Skeletal muscle tissue (tissue), 4 donors: ENCODE data around the gene NMU. TPM values are rescaled to one million over a fixed set of nuclear protein-coding genes. Genes with fewer than 3 reads are reported as not detected.
A peak's percentile ranks its signal among the peaks of the same experiment; 100 is the strongest.
"Not testable (repeated sequence)": the region's sequence is repeated elsewhere in the genome, so short reads cannot be mapped to it uniquely, and the experiment has no call there.

Experiments
- H3K27ac ChIP-seq: one replicate; pipeline ENCODE4 v1.7.0; 2013; ENCODE audit warnings: mild to moderate bottlenecking, low read depth, low read length, inconsistent platforms
- H3K27me3 ChIP-seq, 3 donors: one replicate each; pipeline ENCODE4 v1.7.0; 2013; ENCODE audit warnings: low read length in 3 of 3; ENCODE audit not compliant: control insufficient read depth in 3 of 3, insufficient read depth in 3 of 3
- H3K36me3 ChIP-seq, 3 donors: one replicate each; pipeline ENCODE4 v1.7.0; 2013; ENCODE audit warnings: low read length in 3 of 3; ENCODE audit not compliant: control insufficient read depth in 3 of 3, insufficient read depth in 3 of 3
- H3K4me1 ChIP-seq, 3 donors: one replicate each; pipeline ENCODE4 v1.7.0; 2013; ENCODE audit warnings: low read length in 3 of 3, mild to moderate bottlenecking in 3 of 3; ENCODE audit not compliant: control insufficient read depth in 3 of 3, insufficient read depth in 3 of 3
- H3K4me3 ChIP-seq, 3 donors: one replicate each; pipeline ENCODE4 v1.7.0; 2013; ENCODE audit warnings: low read length in 3 of 3
- H3K9ac ChIP-seq, 3 donors: one replicate each; pipeline ENCODE4 v1.7.0; 2013; ENCODE audit warnings: low read length in 3 of 3, mild to moderate bottlenecking in 3 of 3, moderate library complexity in 2 of 3, low read depth in 1 of 3
- H3K9me3 ChIP-seq, 3 donors: one replicate each; pipeline ENCODE4 v1.7.0; 2013; ENCODE audit warnings: low read length in 3 of 3; ENCODE audit not compliant: control insufficient read depth in 3 of 3
- total RNA-seq: library from RNA; depleted of rRNA; stranded (reverse); fragments of >200 nt; gene quantifications from one replicate; pipeline ENCODE4 v1.2.3, GENCODE V29; 2014
- donor health status: Osteomylitis.

The NMU gene
- not detected for total RNA-seq

GRCh38 chr4:55635741-55636655, at the start of gene NMU:
Gene NMU, minus strand, starts transcription at chr4:55636298. Its CDS starts 106 bp downstream, at chr4:55636192.
- no peak within 1 kb of the TSS for H3K27ac ChIP-seq
- peaks cover 6 to 11% (median 7%) of the 10 kb centered on the region in 3 donors for H3K4me1 ChIP-seq
- H3K27me3 ChIP-seq = peaks cover 33 to 41% (median 35%) of the 10 kb centered on the region in 3 donors
- peaks cover 0 to under 1% (median 0%) of the 10 kb centered on the region in 3 donors for H3K9me3 ChIP-seq
- H3K4me3 ChIP-seq = peak within 1 kb of the TSS in 2 of 3 donors; percentile 24 to 48
- no peaks in the 10 kb centered on the region for H3K36me3 ChIP-seq
- no peak within 1 kb of the TSS for H3K9ac ChIP-seq

GRCh38 chr4:55684276-55684675, 48.2 kb upstream of the NMU start:
- Histone ChIP-seq H3K9me3 (no peaks in the 10 kb centered on the region), H3K9ac (no peak overlapping the region), H3K36me3 (no peaks in the 10 kb centered on the region), H3K4me3 (no peak overlapping the region), H3K27me3 (no peaks in the 10 kb centered on the region), H3K27ac (no peak overlapping the region), H3K4me1 (no peaks in the 10 kb centered on the region)

GRCh38 chr4:55682797-55683196, 46.7 kb upstream of the NMU start:
- H3K4me3 ChIP-seq, H3K4me1 ChIP-seq, H3K36me3 ChIP-seq, H3K9me3 ChIP-seq, H3K9ac ChIP-seq, H3K27me3 ChIP-seq, H3K27ac ChIP-seq: not testable (repeated sequence)

- H3K4me1 ChIP-seq = no peaks in the 10 kb centered on the region
- no peak overlapping the region for H3K27ac ChIP-seq
- H3K36me3 ChIP-seq = no peaks in the 10 kb centered on the region
- H3K9me3 ChIP-seq = no peaks in the 10 kb centered on the region
- no peak overlapping the region for H3K9ac ChIP-seq
- H3K27me3 ChIP-seq = no peaks in the 10 kb centered on the region
- no peak overlapping the region for H3K4me3 ChIP-seq
Measured at GRCh38 chr4:55682295-55682694, 46.2 kb upstream of the NMU start.

GRCh38 chr4:55681430-55681829, 45.3 kb upstream of the NMU start:
- Histone ChIP-seq H3K36me3 (no peaks in the 10 kb centered on the region), H3K9ac (no peak overlapping the region), H3K4me3 (no peak overlapping the region), H3K27ac (no peak overlapping the region), H3K9me3 (no peaks in the 10 kb centered on the region), H3K27me3 (no peaks in the 10 kb centered on the region), H3K4me1 (no peaks in the 10 kb centered on the region)

GRCh38 chr4:55675196-55675793, 39.2 kb upstream of the NMU start:
- no peak overlapping the region for H3K4me3 ChIP-seq
- peaks cover 0 to 5% (median 0%) of the 10 kb centered on the region in 3 donors for H3K27me3 ChIP-seq
- H3K27ac ChIP-seq = no peak overlapping the region
- no peak overlapping the region for H3K9ac ChIP-seq
- no peaks in the 10 kb centered on the region for H3K36me3 ChIP-seq
- H3K4me1 ChIP-seq = no peaks in the 10 kb centered on the region
- peaks cover 0 to 2% (median 0%) of the 10 kb centered on the region in 3 donors for H3K9me3 ChIP-seq

- Histone ChIP-seq H3K9me3 (peaks cover 0 to 2% (median 0%) of the 10 kb centered on the region in 3 donors), H3K4me1 (no peaks in the 10 kb centered on the region), H3K27ac (no peak overlapping the region), H3K4me3 (no peak overlapping the region), H3K9ac (no peak overlapping the region), H3K27me3 (peaks cover 0 to 5% (median 0%) of the 10 kb centered on the region in 3 donors), H3K36me3 (no peaks in the 10 kb centered on the region)
Measured at GRCh38 chr4:55673424-55673823, 37.3 kb upstream of the NMU start.

- Histone ChIP-seq H3K27me3 (peaks cover 0 to 5% (median 0%) of the 10 kb centered on the region in 3 donors), H3K4me1 (no peaks in the 10 kb centered on the region), H3K36me3 (no peaks in the 10 kb centered on the region), H3K27ac (no peak overlapping the region), H3K9ac (no peak overlapping the region), H3K9me3 (peaks cover 0 to 2% (median 0%) of the 10 kb centered on the region in 3 donors), H3K4me3 (no peak overlapping the region)
Measured at GRCh38 chr4:55671667-55672066, 35.6 kb upstream of the NMU start.

GRCh38 chr4:55670695-55671094, 34.6 kb upstream of the NMU start:
- Histone ChIP-seq H3K27ac (no peak overlapping the region), H3K4me1 (no peaks in the 10 kb centered on the region), H3K27me3 (peaks cover 0 to 5% (median 0%) of the 10 kb centered on the region in 3 donors), H3K36me3 (no peaks in the 10 kb centered on the region), H3K9me3 (peaks cover 0 to 2% (median 0%) of the 10 kb centered on the region in 3 donors), H3K9ac (no peak overlapping the region), H3K4me3 (no peak overlapping the region)

GRCh38 chr4:55668449-55668848, 32.4 kb upstream of the NMU start:
- no peak overlapping the region for H3K4me3 ChIP-seq
- no peak overlapping the region for H3K9ac ChIP-seq
- H3K4me1 ChIP-seq = no peaks in the 10 kb centered on the region
- H3K27ac ChIP-seq = no peak overlapping the region
- peaks cover 0 to 2% (median 0%) of the 10 kb centered on the region in 3 donors for H3K9me3 ChIP-seq
- H3K27me3 ChIP-seq = no peaks in the 10 kb centered on the region
- no peaks in the 10 kb centered on the region for H3K36me3 ChIP-seq
